ENCODE measurements around the gene ZNF232. TPM values are rescaled to one million over a fixed set of nuclear protein-coding genes. Genes with fewer than 3 reads are reported as not detected.
"Not testable (repeated sequence)": the region's sequence is repeated elsewhere in the genome, so short reads cannot be mapped to it uniquely, and the experiment has no call there.

The ZNF232 gene
- total RNA-seq, 1 donor from 2014 or later: 8.3 TPM

GRCh38 chr17:5121186-5121841, 9.6 kb upstream of the ZNF232 start:
- TF ChIP-seq CTCF (IDR thresholded peaks at IDR 0.05): no peak
- peak; percentile 76 for DNase-seq (ENCODE audit: low spot score)
- Mint-ChIP-seq H3K4me3 (ENCODE audit: unreplicated experiment) (peak overlapping the region; percentile 75), H3K4me1 (ENCODE audit: low read depth) (peaks cover 3% of the 10 kb centered on the region), H3K9me3 (ENCODE audit: low read depth) (peaks cover 6% of the 10 kb centered on the region), H3K36me3 (ENCODE audit: low read depth) (no peaks in the 10 kb centered on the region), H3K27me3 (ENCODE audit: low read depth) (peaks cover 6% of the 10 kb centered on the region), H3K27ac (ENCODE audit: unreplicated experiment) (no peak overlapping the region)

- not testable (repeated sequence) for H3K27me3 Mint-ChIP-seq (ENCODE audit: low read depth)
Measured at GRCh38 chr17:5120436-5121185, 8.9 kb upstream of the ZNF232 start.

GRCh38 chr17:5120036-5120435, 8.4 kb upstream of the ZNF232 start:
- Mint-ChIP-seq H3K9me3 (ENCODE audit: low read depth) (peaks cover 6% of the 10 kb centered on the region), H3K4me1 (ENCODE audit: low read depth) (peaks cover 3% of the 10 kb centered on the region)
- DNase-seq (ENCODE audit: low spot score): peak; percentile 25

More at GRCh38 chr17:5120436-5121185, 8.9 kb upstream of the ZNF232 start:
- H3K9me3 Mint-ChIP-seq (ENCODE audit: low read depth); H3K27ac Mint-ChIP-seq (ENCODE audit: unreplicated experiment); H3K36me3 Mint-ChIP-seq (ENCODE audit: low read depth); H3K4me1 Mint-ChIP-seq (ENCODE audit: low read depth): not testable (repeated sequence)
- peak overlapping the region; percentile 16 for H3K4me3 Mint-ChIP-seq (ENCODE audit: unreplicated experiment)
- peak; percentile 35 for DNase-seq (ENCODE audit: low spot score)

GRCh38 chr17:5118219-5118618, 6.5 kb upstream of the ZNF232 start:
- Mint-ChIP-seq H3K27ac (ENCODE audit: unreplicated experiment) (no peak overlapping the region), H3K4me3 (ENCODE audit: unreplicated experiment) (no peak overlapping the region), H3K27me3 (ENCODE audit: low read depth) (peaks cover 3% of the 10 kb centered on the region), H3K36me3 (ENCODE audit: low read depth) (peaks cover 2% of the 10 kb centered on the region), H3K4me1 (ENCODE audit: low read depth) (peaks cover 3% of the 10 kb centered on the region), H3K9me3 (ENCODE audit: low read depth) (peaks cover 6% of the 10 kb centered on the region)
- DNase-seq (ENCODE audit: low spot score): peak; percentile 57
- TF ChIP-seq CTCF (IDR thresholded peaks at IDR 0.05): no peak

More at GRCh38 chr17:5120036-5120435, 8.4 kb upstream of the ZNF232 start:
- Mint-ChIP-seq H3K27ac (ENCODE audit: unreplicated experiment) (no peak overlapping the region), H3K36me3 (ENCODE audit: low read depth) (no peaks in the 10 kb centered on the region), H3K4me3 (ENCODE audit: unreplicated experiment) (no peak overlapping the region), H3K27me3 (ENCODE audit: low read depth) (peaks cover 3% of the 10 kb centered on the region)
- TF ChIP-seq CTCF (IDR thresholded peaks at IDR 0.05): no peak

GRCh38 chr17:5115673-5116651, 4.3 kb upstream of the ZNF232 start, which contains the start of gene USP6:
Gene USP6 (plus strand): TSS chr17:5116032. CDS start chr17:5130368, 14,336 bp downstream.
- Mint-ChIP-seq H3K9me3 (ENCODE audit: low read depth) (peaks cover 6% of the 10 kb centered on the region), H3K27ac (ENCODE audit: unreplicated experiment) (no peak within 1 kb of the TSS), H3K27me3 (ENCODE audit: low read depth) (peaks cover 2% of the 10 kb centered on the region), H3K36me3 (ENCODE audit: low read depth) (peaks cover 2% of the 10 kb centered on the region), H3K4me3 (ENCODE audit: unreplicated experiment) (no peak within 1 kb of the TSS), H3K4me1 (ENCODE audit: low read depth) (peaks cover 11% of the 10 kb centered on the region)
- TF ChIP-seq CTCF (IDR thresholded peaks at IDR 0.05): no peak
- no peak for DNase-seq (ENCODE audit: low spot score)

All from chondrocyte (in vitro differentiated cells).